ENCODE results near the gene RAP2A.

The RAP2A gene

DNA sequence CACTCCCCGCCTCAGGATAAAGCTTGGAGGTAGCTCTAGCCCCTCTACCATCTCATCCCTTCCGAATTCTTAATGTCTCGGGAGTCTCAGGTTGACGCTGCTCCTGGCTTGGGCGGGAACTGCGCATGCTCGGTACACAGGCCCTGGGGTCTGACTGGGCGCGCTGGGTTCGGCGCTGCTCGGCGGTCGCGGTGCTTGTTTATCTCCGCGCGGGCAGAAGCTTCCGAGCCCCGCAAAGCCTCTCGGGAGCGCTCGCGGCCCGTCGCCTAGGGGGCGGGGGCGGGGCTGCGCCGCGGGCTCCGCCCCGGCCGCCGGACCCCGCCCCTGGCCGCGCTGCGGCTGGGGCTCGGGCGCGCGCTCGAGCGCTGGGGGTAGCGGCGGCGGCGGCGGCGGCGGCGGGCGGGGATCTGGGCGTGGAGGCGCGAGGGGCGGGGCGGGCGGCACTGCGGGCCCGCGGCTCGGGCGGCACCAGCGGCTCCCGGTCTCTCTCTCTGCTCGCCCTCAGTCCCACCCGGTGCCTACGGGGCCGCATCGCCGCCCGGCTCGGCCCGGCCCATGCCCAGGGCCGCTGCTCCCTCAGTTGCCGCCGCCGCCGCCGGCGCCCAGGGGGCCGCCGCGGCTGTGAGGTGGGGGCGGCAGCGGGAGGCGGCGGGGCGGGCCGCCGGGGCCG is at the start of gene RAP2A:
RAP2A (plus strand) TSS at position 443 of the 670 bp plus-strand sequence. CDS start 302 bp downstream, outside the sequence.
- peak; percentile 90 for DNase-seq

- no peak for DNase-seq
Observed at GRCh38 chr13:97384371-97384770, 49.6 kb upstream of the RAP2A start.

GRCh38 chr13:97385146-97385545 is 48.8 kb upstream of the RAP2A start:
- DNase-seq, result no peak

DNA sequence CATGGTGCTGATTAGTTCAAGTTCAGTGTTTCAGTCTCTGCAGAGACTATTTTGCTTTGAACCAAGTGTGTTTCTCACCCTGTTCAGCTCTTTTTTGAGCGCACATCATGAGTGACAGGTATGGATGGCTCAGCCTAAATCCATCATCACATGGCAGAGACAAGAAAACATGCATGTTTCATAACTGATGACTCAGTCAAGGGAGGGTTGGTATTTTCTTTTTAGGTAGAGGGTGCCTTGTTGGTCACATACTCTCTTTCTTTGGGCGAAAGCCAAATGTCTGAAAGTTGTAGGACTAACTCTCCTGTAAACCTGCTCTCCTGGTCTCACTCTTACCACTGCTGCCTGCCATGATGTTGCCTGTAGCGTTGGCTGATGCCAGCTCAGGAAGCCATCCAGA is 48.1 kb upstream of the RAP2A start:
- no peak for DNase-seq

- peak; percentile 39 for DNase-seq
Observed at GRCh38 chr13:97386801-97387484, 47.0 kb upstream of the RAP2A start.

DNA sequence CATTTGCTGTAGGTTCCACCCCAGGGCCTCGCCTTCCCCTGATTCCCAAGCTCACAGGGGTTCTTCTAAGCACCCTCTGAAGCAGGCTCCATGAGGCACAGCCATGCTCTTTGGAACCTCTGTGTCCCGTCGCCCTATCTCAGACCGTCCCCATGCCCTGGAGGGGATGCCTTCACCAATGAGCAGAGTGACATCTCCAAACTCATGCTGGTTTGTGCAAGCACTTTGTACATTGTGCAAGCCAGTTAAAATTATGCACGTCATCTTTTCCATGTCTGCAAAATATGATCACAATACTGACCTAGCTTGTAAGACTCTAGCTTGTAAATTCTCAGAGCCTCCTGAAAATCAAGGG is 46.5 kb upstream of the RAP2A start:
- no peak for DNase-seq

GRCh38 chr13:97387890-97388289 is 46.1 kb upstream of the RAP2A start:
- no peak for DNase-seq

DNA sequence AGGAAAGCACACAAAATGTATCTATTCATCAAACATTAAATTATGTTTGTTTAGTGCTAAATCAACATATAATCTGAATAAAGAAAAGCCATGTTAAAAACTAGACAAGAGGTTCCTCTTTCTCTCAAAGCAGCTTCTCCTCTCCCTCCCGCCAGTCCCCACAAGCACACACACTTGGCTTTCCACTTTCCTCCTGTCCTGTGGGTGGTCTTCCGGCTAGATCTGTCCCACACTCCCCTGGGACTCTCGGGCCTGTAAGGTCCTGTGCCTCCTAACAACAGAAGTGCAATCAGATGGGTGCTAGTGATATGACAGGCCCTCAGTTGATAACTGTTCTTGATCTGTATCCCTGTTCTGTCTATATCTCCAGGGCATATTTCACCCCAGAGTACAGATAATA is 45.6 kb upstream of the RAP2A start:
- DNase-seq, result no peak

DNA sequence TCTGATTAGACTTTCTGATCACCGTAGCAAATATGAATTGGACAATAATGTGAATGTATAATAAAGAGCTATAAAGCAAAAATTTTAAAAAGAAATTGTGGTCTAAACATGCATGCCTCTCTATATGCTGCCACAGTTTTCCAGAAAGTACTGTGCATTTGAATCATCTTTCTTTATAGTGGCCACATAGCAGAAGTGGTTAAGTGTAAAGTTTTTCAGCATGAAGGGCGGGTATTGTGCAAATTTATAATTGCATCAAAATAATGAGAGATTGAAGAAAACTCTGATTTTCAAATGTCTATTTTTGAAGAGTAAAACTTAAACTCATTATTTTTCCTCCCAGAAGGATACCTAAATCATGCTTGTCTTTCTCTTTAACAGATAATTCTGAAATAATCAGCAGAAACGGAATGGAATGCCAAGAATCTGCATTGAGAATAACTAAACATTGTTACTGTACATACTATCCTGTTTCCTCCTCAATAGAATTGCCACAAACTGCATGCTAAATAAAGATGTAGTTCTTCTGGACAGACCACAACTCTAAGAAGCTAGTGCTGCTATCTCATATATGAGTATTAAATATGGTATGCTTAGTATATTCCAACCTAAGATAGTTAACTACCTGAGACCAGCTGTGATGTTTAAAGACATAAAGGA is 42.9 kb upstream of the RAP2A start:
- DNase-seq, result no peak

DNA sequence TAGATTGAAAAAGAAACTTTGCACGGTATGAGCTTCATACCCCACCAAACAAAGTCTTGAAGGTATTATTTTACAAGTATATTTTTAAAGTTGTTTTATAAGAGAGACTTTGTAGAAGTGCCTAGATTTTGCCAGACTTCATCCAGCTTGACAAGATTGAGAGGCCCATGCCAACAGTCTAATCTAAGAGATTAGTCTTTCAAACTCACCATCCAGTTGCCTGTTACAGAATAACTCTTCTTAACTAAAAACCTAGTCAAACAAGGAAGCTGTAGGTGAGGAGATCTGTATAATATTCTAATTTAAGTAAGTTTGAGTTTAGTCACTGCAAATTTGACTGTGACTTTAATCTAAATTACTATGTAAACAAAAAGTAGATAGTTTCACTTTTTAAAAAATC is 41.9 kb upstream of the RAP2A start:
- DNase-seq, result no peak

- no peak for DNase-seq
Observed at GRCh38 chr13:97394542-97394941, 39.4 kb upstream of the RAP2A start.

DNA sequence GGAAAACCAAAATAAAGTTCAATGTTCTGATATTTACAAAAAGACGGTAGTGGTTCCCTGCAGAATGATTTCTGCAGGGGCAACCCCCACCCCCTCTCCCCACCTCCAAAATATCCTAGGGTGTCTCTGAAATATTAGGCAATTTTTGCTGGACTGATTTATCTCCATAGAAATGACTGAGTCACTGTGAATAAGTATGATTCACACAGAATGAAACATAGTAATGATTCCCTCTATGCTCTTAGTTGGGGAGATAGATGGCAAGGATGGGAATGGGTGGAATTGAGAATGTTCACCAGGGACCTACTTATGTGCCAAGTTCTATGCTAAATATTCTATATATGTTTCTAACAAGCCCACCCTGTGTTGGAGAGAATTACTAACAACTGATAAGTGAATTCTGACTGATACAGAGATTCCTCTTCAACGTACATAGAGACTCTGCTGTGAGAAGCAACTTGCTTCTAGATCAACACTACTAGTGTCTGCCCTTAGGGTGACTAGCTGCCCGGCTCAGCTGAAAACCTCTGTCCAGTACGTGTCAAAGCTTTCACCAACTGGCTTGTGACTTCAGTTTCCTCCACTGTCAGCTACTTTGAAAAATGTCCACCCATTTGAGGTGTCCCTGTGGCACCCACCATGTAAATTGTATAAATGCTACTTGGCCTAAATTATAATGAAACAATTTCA is 38.4 kb upstream of the RAP2A start:
- DNase-seq, result no peak

- DNase-seq, result no peak
Observed at GRCh38 chr13:97397267-97397666, 36.7 kb upstream of the RAP2A start.

GRCh38 chr13:97401421-97401820 is 32.5 kb upstream of the RAP2A start:
- no peak for DNase-seq

DNA sequence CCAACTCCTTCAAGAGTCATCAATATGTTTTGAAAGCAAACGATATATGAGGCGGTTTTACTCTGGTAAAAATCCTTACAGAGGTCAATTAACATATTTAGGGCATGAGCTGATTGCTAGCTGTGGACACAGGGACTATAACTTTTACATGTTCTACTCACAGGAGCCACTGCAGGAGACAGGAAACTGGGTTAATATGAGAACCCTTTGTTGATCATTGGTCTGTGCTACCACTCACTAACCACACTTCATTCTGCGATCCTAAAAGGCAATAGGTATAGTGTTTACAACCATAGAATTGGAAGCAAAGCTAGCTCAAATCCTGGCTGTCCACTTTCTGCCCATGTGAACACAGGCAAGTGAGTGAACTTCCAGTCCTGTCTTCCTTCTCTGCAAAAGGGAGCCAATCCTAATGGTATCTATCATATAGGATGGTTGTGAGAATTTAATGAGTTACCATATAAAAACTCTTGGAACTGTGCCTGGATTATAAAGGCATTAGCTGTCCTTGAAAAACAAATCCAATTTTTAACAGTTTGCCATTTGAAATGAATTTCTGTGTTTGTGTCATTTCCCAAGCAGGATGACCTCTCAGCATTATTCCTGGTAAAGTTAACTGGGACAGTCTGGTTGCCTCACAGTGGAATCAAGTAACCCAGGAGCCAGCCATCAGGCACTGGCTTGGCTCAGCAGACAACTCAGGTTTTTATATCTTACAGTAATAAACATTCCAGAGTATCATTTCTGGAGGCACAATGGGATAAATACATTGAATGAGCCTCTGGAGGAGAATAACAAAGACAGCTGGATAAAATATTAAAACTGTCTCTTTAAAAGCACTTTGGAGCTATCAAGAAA is 29.8 kb upstream of the RAP2A start:
- no peak for DNase-seq

DNA sequence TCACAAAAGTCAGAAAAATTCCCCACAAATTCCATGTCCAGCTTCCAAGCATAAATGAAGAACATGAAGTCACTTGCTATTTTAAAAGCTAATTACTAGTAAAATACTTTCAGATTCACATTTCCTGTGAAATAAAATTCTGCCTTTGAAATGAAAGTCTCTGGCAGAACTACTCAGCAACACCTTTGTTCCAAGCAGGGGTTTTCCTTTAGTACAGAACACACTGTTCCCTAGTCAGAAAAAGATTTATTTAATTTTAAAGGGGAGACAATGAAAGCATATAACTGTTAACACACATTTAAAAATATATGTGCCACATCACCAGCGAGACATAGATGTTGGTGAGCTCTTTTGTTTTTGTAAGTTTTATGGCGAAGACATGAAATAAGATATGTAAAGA is 26.4 kb upstream of the RAP2A start:
- DNase-seq, result no peak

DNA sequence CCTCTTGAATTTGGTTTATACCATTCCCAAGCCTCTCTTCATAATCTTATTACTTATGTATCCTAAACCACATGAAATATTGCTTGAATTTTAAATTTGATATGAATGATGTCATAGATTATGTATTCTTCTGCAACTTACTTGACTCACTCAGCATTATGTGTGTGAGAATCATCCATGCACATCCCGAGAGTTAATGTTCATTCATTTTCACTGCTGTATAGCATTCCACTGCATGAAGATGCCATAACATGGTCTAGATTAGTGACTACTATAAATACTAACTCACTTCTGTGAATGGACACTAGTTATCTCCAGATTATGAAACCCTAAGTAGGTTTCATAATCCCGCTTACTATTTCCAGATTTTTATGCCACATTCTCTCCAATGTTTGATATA is 25.0 kb upstream of the RAP2A start:
- DNase-seq, result no peak

GRCh38 chr13:97411984-97412383 is 22.0 kb upstream of the RAP2A start:
- no peak for DNase-seq

DNA sequence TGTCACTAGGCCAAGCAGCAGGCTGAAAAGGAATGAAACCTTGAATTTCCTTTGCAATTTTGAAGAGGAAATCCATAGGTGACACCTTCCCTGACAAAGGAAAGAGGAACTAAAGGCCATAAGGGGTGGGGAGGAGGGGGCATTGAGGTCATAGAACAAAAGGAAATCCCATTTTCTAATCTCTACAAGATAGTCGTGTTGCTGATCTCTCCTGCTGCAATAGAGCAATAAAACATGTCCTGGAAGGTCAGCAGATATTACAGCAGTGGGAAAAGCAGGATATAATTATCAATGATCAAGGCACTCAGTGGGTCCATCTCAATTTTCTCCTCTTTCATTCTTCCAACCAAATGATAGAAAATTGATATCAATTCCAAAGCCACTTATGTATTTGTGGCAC is 20.3 kb upstream of the RAP2A start:
- no peak for DNase-seq

- no peak for DNase-seq
Observed at GRCh38 chr13:97414392-97414791, 19.6 kb upstream of the RAP2A start.

DNA sequence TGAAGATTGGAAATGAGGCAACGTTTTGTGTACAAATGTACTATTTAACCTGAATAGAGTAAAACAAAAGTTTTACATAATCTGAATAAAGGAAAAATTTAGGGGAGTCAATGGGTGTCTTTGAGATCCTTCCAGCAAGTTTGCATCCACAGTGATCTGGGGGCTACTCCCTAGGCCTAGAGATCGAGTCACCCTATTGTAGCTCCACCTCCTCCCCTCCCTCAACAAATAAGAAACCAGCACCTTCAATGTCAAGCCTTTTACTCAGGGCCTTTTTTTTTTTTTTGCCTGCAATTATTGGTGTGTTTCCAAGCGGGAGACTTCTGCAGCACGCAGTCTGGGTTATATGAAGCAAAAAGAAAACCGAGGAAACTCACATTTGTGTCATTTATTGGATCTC is 16.3 kb upstream of the RAP2A start:
- DNase-seq, result no peak

DNA sequence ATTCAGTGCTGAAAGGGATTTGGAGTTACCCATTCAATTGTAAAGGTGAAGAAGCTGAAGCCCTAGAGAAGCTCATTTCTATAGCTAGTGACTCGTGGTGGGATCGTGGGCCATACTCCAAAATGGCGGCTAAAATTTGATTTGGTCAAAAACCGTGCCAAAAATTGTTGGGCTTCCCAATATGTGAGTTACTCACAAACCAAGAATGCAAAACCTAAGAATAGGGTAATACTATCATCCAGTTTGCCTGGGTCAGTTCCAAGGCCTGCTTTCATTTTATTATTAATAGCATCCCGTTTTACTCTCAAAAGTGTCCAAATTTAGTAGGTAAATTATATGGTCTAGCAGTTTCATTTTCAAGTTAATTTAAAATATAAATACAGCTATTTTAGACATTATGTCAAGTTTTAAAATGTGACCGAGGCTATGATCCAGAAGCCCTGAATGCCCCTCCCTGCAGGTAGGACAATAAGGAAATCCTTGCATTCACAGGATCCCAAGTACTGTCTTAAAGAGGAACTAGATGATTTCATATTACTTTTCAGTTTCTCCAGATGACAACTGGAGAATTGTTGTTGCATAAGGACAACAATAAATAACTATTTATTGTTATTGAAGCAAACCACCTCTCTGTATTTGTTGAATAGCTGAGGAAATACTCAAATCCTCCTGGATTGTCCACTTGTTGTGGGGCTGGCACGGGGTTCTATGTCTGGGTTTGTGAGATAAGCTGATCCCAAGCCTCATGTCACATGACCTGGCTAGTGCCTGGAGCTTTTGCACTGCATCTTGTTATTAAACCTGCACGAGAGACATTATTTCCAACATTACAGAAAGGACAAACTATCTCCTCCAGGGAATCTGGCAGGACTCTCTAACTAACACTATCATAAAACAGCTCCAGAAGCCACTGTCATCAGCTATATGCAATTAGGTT is 11.6 kb upstream of the RAP2A start:
- no peak for DNase-seq
